NCI-H187 treated with DMSO at 0.1 percent for 48 hours (cell line): ENCODE results near the gene DHRS9.
"Not testable (repeated sequence)": the region's sequence is repeated elsewhere in the genome, so short reads cannot be mapped to it uniquely, and the experiment has no call there.

Experiments
- DNase-seq: peaks from one replicate; lab custom pipeline; 2025; lab: John Stamatoyannopoulos, UW

Gene DHRS9

DNA sequence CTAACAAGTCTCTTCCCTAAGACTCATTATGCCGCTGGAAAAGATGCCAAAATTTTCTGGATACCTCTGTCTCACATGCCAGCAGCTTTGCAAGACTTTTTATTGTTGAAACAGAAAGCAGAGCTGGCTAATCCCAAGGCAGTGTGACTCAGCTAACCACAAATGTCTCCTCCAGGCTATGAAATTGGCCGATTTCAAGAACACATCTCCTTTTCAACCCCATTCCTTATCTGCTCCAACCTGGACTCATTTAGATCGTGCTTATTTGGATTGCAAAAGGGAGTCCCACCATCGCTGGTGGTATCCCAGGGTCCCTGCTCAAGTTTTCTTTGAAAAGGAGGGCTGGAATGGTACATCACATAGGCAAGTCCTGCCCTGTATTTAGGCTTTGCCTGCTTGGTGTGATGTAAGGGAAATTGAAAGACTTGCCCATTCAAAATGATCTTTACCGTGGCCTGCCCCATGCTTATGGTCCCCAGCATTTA, 26.3 kb downstream of the DHRS9 start:
- no peak for DNase-seq

GRCh38 chr2:169104848-169105247, 35.5 kb downstream of the DHRS9 start:
- no peak for DNase-seq

DNA sequence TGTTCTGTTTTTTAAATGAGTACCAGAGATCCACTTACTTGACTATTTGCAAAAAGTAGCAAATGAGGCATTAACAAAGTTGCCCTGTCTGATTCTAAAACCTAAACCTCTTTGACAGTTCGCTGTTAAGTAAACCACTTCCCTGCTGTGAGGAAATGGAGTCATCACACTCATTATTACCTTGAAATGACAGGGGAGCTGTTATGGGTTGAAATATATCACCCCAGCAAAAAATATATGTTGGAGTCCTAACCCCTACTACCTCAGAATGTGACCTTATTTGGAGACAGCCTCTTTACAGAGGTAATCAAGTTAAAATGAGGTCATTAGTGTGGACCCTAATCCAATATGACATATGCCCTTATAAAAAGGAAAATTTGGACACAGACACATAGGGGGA, 36.1 kb downstream of the DHRS9 start:
- no peak for DNase-seq

GRCh38 chr2:169106134-169106533, 36.8 kb downstream of the DHRS9 start:
- DNase-seq, result no peak

GRCh38 chr2:169106563-169107545, 37.5 kb downstream of the DHRS9 start:
- no peak for DNase-seq

- DNase-seq, result no peak
Measured at GRCh38 chr2:169107645-169108044, 38.3 kb downstream of the DHRS9 start.

DNA sequence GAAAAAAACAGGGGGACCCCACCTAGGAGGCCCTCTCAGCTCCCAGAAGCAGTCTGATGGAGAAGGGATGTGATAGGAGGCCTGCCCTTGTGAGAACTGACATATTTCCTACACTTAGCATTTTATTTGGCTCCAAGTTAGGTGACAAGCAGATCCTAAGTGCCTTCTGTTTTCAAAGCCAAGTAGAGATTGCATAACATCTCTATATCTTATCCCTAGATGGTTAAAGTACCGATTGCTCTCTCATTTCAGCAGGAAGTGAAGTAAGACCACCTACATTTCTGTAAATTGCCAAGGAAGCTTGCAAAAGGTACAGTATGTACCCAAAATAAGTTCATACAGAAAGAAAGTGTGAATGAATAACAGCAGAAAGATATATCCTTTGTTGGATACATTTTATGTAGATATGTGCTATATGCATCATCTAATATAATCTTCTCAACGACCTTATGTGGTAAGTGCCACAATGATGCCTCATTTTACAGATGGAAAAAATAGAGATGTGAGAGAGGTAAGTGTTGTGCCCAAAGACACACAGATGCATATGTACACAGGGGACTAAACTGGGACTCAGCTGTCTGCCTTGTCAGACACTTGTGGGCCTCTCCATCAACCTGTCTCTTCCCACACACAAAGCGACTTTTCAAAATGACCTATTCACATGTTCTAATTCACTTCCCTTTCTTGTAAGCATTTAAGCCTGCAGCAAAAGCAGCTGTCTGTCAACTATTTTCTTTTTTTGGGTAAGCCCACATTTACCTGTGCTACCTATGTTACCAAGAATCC, 38.9 kb downstream of the DHRS9 start:
- DNase-seq, result no peak

GRCh38 chr2:169109502-169110409, 40.4 kb downstream of the DHRS9 start:
- DNase-seq, result no peak

DNA sequence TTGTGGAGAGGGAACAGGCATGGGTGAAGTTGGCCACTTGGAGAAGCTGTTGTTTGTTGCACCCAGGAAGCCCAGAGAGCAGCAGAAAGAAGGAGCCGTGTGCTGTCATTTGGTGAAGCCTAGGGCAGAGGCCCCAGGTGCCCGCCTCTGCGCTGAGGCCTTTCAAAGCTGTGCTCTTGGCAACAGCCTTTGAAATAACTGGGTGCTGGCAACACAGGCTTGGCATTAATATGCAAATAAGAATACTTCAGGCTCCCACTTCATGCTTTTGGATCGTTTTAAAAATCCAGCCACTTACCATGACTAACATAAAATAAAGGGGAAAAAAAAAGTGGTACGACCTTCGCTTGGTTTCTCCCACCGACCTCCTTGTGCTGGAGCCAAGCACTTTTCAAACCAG, 41.1 kb downstream of the DHRS9 start:
- no peak for DNase-seq

DNA sequence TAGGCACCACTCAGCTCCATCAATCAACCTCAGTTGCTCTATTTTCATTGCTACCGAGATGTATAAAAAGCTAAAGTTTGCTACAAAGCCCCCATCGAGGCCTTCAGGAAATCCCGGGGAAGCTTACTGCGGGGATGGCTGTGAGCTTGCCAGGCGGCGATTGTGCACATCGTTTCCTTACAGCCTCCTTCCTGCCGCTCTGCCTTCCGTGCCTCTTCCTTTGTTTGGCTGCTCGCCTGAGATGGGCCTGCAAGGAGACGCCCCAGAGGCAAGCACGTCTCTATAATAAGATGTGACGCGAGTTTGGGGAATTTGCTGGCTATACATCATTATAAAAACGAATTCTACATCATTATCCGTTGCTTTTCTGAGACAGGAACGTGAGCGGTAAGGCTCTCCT, 41.6 kb downstream of the DHRS9 start:
- DNase-seq, result no peak

DNA sequence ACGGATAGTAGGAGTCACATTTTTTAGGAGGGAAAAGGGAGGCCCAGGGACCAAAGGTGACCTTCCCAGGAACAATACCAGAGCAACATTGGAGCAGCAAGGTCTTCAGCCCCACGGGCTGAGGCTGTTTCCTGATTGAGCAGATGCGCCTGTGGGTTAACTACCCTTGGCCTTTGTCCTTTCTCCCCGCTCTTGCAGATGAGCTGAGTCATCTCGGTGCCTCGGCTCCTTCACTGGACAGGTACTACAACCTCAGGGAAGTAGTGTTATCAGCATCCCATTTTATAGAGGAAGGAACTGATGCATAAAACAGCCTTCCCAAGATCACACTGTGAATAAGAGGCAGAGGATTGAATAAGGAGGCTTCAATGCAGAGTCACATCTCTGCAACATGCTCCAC, 43.5 kb downstream of the DHRS9 start:
- DNase-seq, result no peak

- DNase-seq, result no peak
Measured at GRCh38 chr2:169114056-169114455, 44.7 kb downstream of the DHRS9 start.

GRCh38 chr2:169116327-169116726, 47.0 kb downstream of the DHRS9 start:
- DNase-seq, result no peak

- no peak for DNase-seq
Measured at GRCh38 chr2:169116993-169117392, 47.6 kb downstream of the DHRS9 start.

- DNase-seq, result no peak
Measured at GRCh38 chr2:169118060-169118459, 48.7 kb downstream of the DHRS9 start.

- no peak for DNase-seq
Measured at GRCh38 chr2:169119123-169119760, 49.9 kb downstream of the DHRS9 start.

DNA sequence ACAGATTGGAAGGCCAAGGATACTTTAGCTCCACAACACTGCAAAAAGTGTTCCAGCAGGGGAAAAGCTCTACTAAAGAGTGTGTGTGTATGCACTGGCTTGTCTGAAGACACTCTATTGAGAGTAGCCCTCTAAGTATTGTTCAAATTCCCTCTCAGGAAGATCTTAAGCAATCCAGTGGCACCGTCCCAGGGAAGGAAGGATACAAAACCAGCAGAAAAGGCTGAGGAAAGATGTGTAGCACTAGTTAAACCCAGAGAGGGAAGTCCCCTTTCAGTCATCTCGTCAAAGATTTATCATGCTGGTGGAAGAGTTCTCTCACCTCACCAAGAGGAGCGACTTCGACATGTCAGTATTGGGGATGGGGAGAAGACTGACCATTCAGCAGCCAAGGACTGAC, 50.5 kb downstream of the DHRS9 start:
- no peak for DNase-seq

DNA sequence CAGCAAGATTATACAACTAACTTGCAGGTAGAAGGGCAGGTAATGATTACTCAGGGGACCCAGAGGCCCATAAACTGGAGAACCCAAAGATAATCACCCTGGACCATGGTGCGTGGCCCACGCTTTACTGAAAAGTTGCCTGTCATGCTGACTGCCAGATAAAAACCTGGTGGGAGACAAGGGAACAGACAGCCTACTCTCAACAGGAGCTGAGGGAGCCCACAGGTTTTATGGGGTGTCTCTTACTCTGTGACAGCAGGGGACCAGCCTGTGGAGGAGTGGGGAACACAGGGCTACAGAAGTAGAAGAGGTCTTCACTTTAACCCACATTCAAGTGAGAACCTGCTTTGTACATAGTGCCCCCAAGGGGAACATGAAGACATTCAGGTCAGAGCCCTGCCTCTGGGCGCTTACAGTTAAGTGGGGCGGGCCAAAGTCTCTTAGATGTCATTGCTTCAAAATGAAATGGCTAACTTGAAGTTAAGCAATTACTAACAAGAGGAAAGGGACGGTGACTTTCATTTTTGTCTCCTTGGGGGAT, 60.4 kb downstream of the DHRS9 start:
- DNase-seq, result no peak

DNA sequence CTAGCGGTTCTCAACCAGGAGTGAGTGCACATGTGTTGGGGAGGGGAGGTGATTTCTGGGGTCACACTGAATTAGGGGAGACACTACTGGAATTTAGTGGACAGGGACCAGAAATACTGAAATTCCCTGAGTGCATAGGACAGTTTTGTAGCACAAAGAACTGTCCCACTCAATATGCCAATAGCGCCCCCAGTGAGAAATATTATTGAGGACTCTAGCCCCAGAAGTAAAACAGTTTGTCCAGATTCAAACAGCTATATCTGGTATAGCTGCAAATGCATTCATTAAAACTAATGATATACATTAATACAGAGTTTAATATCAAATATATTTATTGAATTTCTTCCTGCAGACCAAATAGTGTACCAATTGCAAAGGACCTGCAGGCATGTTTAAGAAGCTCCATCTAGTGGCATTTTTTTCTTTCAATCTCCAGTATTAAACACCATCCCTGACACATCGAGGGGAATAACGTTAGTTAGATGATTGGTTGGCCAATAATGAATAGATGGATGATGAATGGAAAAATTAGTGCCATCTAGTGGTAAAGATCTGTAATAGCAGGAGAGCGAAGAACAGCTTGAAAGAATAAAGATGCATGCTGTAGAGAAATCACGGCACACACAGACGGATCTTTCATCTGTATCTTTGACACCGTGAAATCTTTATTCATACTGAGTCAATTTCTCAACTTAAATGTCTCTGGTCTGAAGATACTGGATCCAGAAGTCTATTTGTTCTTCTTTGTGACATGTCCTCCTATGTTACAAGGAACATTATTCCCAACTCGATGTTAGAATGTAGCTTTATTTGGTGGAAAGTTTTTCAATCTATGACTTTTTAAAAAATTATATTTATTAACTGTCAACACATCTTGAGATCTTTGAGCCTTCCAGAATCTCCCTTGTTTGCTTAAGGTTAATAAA, 62.5 kb downstream of the DHRS9 start:
- no peak for DNase-seq

DNA sequence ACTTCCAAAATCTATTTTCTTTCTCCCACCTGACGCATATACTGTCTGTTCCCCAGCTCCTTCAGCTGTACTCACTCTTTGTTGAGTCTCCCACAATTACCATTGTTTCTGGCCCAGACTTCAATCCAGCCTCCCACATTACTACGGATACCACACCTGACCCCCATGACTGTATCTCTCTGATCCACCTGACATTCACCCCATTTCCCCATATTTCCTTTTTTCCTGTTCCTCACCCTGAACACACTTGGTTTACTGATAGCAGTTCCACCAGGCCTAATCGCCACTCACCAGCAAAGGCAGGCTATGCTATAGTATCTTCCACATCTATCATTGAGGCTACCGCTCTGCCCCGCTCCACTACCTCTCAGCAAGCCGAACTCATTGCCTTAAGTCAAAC, 64.9 kb downstream of the DHRS9 start:
- DNase-seq, result not testable (repeated sequence)
